Measurements from ENCODE around the gene SGSM2.

DNA sequence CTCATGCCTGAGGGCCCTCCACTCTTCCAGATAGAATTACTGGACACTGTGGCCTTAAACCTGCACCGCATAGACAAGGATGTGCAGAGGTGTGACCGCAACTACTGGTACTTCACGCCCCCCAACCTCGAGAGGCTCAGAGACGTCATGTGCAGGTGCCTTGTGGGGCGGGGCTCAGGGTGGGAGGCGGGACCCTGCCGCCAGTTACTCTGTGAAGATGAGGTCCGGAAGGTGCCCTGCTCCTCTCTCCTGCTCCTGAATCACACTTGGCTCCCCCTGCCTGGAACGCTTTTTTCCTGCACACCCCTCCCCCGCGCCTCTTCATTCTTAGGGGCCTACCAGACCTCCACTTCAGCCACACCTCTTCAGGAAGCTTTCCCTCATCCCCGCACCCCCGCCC lies 38.8 kb downstream of the SGSM2 start:
- TF ChIP-seq POLR2AphosphoS5 (IDR thresholded peaks at IDR 0.05; ENCODE audit: borderline replicate concordance, low read depth, low read length) (no peak), EZH2 (IDR thresholded peaks at IDR 0.05) (no peak), FOXP2 (optimal IDR thresholded peaks at IDR 0.05; ENCODE audit: control extremely low read depth, extremely low read length, insufficient read depth) (no peak)
